Measurements from ENCODE around the gene PRR16.

Gene PRR16

GRCh38 chr5:120631611-120632010 lies 167.5 kb downstream of the PRR16 start:
- Histone ChIP-seq H3K36me3 (ENCODE audit: insufficient read depth, low read length) (peaks cover 13% of the 10 kb centered on the region; the same call in 1 of the 2 replicates), H3K27ac (ENCODE audit: low read depth, low read length) (no peak overlapping the region), H3K4me1 (ENCODE audit: control insufficient read depth, insufficient read depth, low read length, unreplicated experiment) (peaks cover 10% of the 10 kb centered on the region), H2AFZ (ENCODE audit: low read length, unreplicated experiment) (no peak overlapping the region), H3K27me3 (ENCODE audit: insufficient read depth, low read length) (no peaks in the 10 kb centered on the region), H3K4me3 (ENCODE audit: low read depth, low read length) (no peak overlapping the region), H3K79me2 (ENCODE audit: control insufficient read depth, insufficient read depth, low read length, unreplicated experiment) (no peaks in the 10 kb centered on the region)

GRCh38 chr5:120632430-120632829 lies 168.3 kb downstream of the PRR16 start:
- no peak overlapping the region for H2AFZ ChIP-seq (ENCODE audit: low read length, unreplicated experiment)
- peaks cover 13% of the 10 kb centered on the region; the same call in 1 of the 2 replicates for H3K36me3 ChIP-seq (ENCODE audit: insufficient read depth, low read length)
- no peaks in the 10 kb centered on the region for H3K27me3 ChIP-seq (ENCODE audit: insufficient read depth, low read length)
- no peaks in the 10 kb centered on the region for H3K79me2 ChIP-seq (ENCODE audit: control insufficient read depth, insufficient read depth, low read length, unreplicated experiment)
- H3K27ac ChIP-seq (ENCODE audit: low read depth, low read length), result no peak overlapping the region
- no peak overlapping the region for H3K4me3 ChIP-seq (ENCODE audit: low read depth, low read length)
- peaks cover 9% of the 10 kb centered on the region for H3K4me1 ChIP-seq (ENCODE audit: control insufficient read depth, insufficient read depth, low read length, unreplicated experiment)

GRCh38 chr5:120638449-120638848 lies 174.3 kb downstream of the PRR16 start:
- no peaks in the 10 kb centered on the region for H3K79me2 ChIP-seq (ENCODE audit: control insufficient read depth, insufficient read depth, low read length, unreplicated experiment)
- H2AFZ ChIP-seq (ENCODE audit: low read length, unreplicated experiment), result no peak overlapping the region
- H3K4me1 ChIP-seq (ENCODE audit: control insufficient read depth, insufficient read depth, low read length, unreplicated experiment), result no peaks in the 10 kb centered on the region
- H3K36me3 ChIP-seq (ENCODE audit: insufficient read depth, low read length), result no peaks in the 10 kb centered on the region
- no peaks in the 10 kb centered on the region for H3K27me3 ChIP-seq (ENCODE audit: insufficient read depth, low read length)
- no peak overlapping the region for H3K4me3 ChIP-seq (ENCODE audit: low read depth, low read length)
- H3K27ac ChIP-seq (ENCODE audit: low read depth, low read length), result no peak overlapping the region

GRCh38 chr5:120640778-120641177 lies 176.7 kb downstream of the PRR16 start:
- no peak overlapping the region for H3K27ac ChIP-seq (ENCODE audit: low read depth, low read length)
- no peak overlapping the region for H3K4me3 ChIP-seq (ENCODE audit: low read depth, low read length)
- no peaks in the 10 kb centered on the region for H3K79me2 ChIP-seq (ENCODE audit: control insufficient read depth, insufficient read depth, low read length, unreplicated experiment)
- 0 out of 2 replicates have a peak, but pooled peaks cover 2% of the 10 kb centered on the region for H3K36me3 ChIP-seq (ENCODE audit: insufficient read depth, low read length)
- no peak overlapping the region for H2AFZ ChIP-seq (ENCODE audit: low read length, unreplicated experiment)
- no peaks in the 10 kb centered on the region for H3K4me1 ChIP-seq (ENCODE audit: control insufficient read depth, insufficient read depth, low read length, unreplicated experiment)
- no peaks in the 10 kb centered on the region for H3K27me3 ChIP-seq (ENCODE audit: insufficient read depth, low read length)

GRCh38 chr5:120644516-120644915 lies 180.4 kb downstream of the PRR16 start:
- Histone ChIP-seq H3K4me1 (ENCODE audit: control insufficient read depth, insufficient read depth, low read length, unreplicated experiment) (no peaks in the 10 kb centered on the region), H3K4me3 (ENCODE audit: low read depth, low read length) (no peak overlapping the region), H3K27ac (ENCODE audit: low read depth, low read length) (no peak overlapping the region), H3K27me3 (ENCODE audit: insufficient read depth, low read length) (no peaks in the 10 kb centered on the region), H2AFZ (ENCODE audit: low read length, unreplicated experiment) (no peak overlapping the region), H3K79me2 (ENCODE audit: control insufficient read depth, insufficient read depth, low read length, unreplicated experiment) (no peaks in the 10 kb centered on the region), H3K36me3 (ENCODE audit: insufficient read depth, low read length) (0 out of 2 replicates have a peak, but pooled peaks cover 2% of the 10 kb centered on the region)

GRCh38 chr5:120655828-120656435 lies 191.8 kb downstream of the PRR16 start:
- no peak overlapping the region for H3K27ac ChIP-seq (ENCODE audit: low read depth, low read length)
- H3K27me3 ChIP-seq (ENCODE audit: insufficient read depth, low read length), result no peaks in the 10 kb centered on the region
- no peaks in the 10 kb centered on the region for H3K4me1 ChIP-seq (ENCODE audit: control insufficient read depth, insufficient read depth, low read length, unreplicated experiment)
- no peaks in the 10 kb centered on the region for H3K36me3 ChIP-seq (ENCODE audit: insufficient read depth, low read length)
- H2AFZ ChIP-seq (ENCODE audit: low read length, unreplicated experiment), result no peak overlapping the region
- no peak overlapping the region for H3K4me3 ChIP-seq (ENCODE audit: low read depth, low read length)
- H3K79me2 ChIP-seq (ENCODE audit: control insufficient read depth, insufficient read depth, low read length, unreplicated experiment), result peaks cover 2% of the 10 kb centered on the region

GRCh38 chr5:120657104-120657503 lies 193.0 kb downstream of the PRR16 start:
- Histone ChIP-seq H2AFZ (ENCODE audit: low read length, unreplicated experiment) (no peak overlapping the region), H3K27me3 (ENCODE audit: insufficient read depth, low read length) (no peaks in the 10 kb centered on the region), H3K79me2 (ENCODE audit: control insufficient read depth, insufficient read depth, low read length, unreplicated experiment) (peaks cover 9% of the 10 kb centered on the region), H3K36me3 (ENCODE audit: insufficient read depth, low read length) (no peaks in the 10 kb centered on the region), H3K27ac (ENCODE audit: low read depth, low read length) (no peak overlapping the region), H3K4me3 (ENCODE audit: low read depth, low read length) (no peak overlapping the region), H3K4me1 (ENCODE audit: control insufficient read depth, insufficient read depth, low read length, unreplicated experiment) (no peaks in the 10 kb centered on the region)

GRCh38 chr5:120677481-120677880 lies 213.4 kb downstream of the PRR16 start:
- Histone ChIP-seq H3K27me3 (ENCODE audit: insufficient read depth, low read length) (no peaks in the 10 kb centered on the region), H3K27ac (ENCODE audit: low read depth, low read length) (no peak overlapping the region), H3K4me3 (ENCODE audit: low read depth, low read length) (no peak overlapping the region), H3K79me2 (ENCODE audit: control insufficient read depth, insufficient read depth, low read length, unreplicated experiment) (no peaks in the 10 kb centered on the region), H3K4me1 (ENCODE audit: control insufficient read depth, insufficient read depth, low read length, unreplicated experiment) (peaks cover 23% of the 10 kb centered on the region), H3K36me3 (ENCODE audit: insufficient read depth, low read length) (0 out of 2 replicates have a peak, but pooled peaks cover 4% of the 10 kb centered on the region), H2AFZ (ENCODE audit: low read length, unreplicated experiment) (no peak overlapping the region)

GRCh38 chr5:120678279-120678678 lies 214.2 kb downstream of the PRR16 start:
- Histone ChIP-seq H3K36me3 (ENCODE audit: insufficient read depth, low read length) (0 out of 2 replicates have a peak, but pooled peaks cover 4% of the 10 kb centered on the region), H3K79me2 (ENCODE audit: control insufficient read depth, insufficient read depth, low read length, unreplicated experiment) (no peaks in the 10 kb centered on the region), H2AFZ (ENCODE audit: low read length, unreplicated experiment) (no peak overlapping the region), H3K4me1 (ENCODE audit: control insufficient read depth, insufficient read depth, low read length, unreplicated experiment) (peaks cover 27% of the 10 kb centered on the region), H3K27ac (ENCODE audit: low read depth, low read length) (no peak overlapping the region), H3K4me3 (ENCODE audit: low read depth, low read length) (no peak overlapping the region), H3K27me3 (ENCODE audit: insufficient read depth, low read length) (no peaks in the 10 kb centered on the region)

GRCh38 chr5:120682851-120683250 lies 218.8 kb downstream of the PRR16 start:
- no peak overlapping the region for H3K4me3 ChIP-seq (ENCODE audit: low read depth, low read length)
- no peaks in the 10 kb centered on the region for H3K27me3 ChIP-seq (ENCODE audit: insufficient read depth, low read length)
- H3K79me2 ChIP-seq (ENCODE audit: control insufficient read depth, insufficient read depth, low read length, unreplicated experiment), result no peaks in the 10 kb centered on the region
- peak overlapping the region; percentile 48 for H3K27ac ChIP-seq (ENCODE audit: low read depth, low read length)
- peak overlapping the region; percentile 33 for H2AFZ ChIP-seq (ENCODE audit: low read length, unreplicated experiment)
- no peaks in the 10 kb centered on the region for H3K36me3 ChIP-seq (ENCODE audit: insufficient read depth, low read length)
- peaks cover 40% of the 10 kb centered on the region for H3K4me1 ChIP-seq (ENCODE audit: control insufficient read depth, insufficient read depth, low read length, unreplicated experiment)

GRCh38 chr5:120683580-120683979 lies 219.5 kb downstream of the PRR16 start:
- Histone ChIP-seq H3K27me3 (ENCODE audit: insufficient read depth, low read length) (no peaks in the 10 kb centered on the region), H3K79me2 (ENCODE audit: control insufficient read depth, insufficient read depth, low read length, unreplicated experiment) (no peaks in the 10 kb centered on the region), H3K4me1 (ENCODE audit: control insufficient read depth, insufficient read depth, low read length, unreplicated experiment) (peaks cover 34% of the 10 kb centered on the region), H3K27ac (ENCODE audit: low read depth, low read length) (peak overlapping the region; percentile 48), H3K4me3 (ENCODE audit: low read depth, low read length) (no peak overlapping the region), H2AFZ (ENCODE audit: low read length, unreplicated experiment) (no peak overlapping the region), H3K36me3 (ENCODE audit: insufficient read depth, low read length) (no peaks in the 10 kb centered on the region)
